CD4-positive, CD25-positive, alpha-beta regulatory T cell (primary cell): ENCODE results near the gene NFKBIZ. TPM values are rescaled to one million over a fixed set of nuclear protein-coding genes. Genes with fewer than 3 reads are reported as not detected.
"Not testable (repeated sequence)": the region's sequence is repeated elsewhere in the genome, so short reads cannot be mapped to it uniquely, and the experiment has no call there.

Source experiments
- ATAC-seq, 2 donors: fragments of 150-1000 bp; cut with Tn5 transposase; one replicate each; pipeline ENCODE4 v1.10.0; 2021; ENCODE audit warnings: low read depth in 2 of 2, moderate number of reproducible peaks in 2 of 2, moderate library complexity in 1 of 2
- DNase-seq, 3 donors: peaks; one replicate each; pipeline versions ENCODE4 v3.0.0 to v3.0.0-alpha.2; 2012 to 2022; ENCODE audit warnings: mixed read lengths in 1 of 3
- H3K27ac ChIP-seq: one replicate; pipeline ENCODE4 v1.7.0; 2013; ENCODE audit warnings: mild to moderate bottlenecking, low read length; ENCODE audit not compliant: insufficient read depth, poor library complexity, severe bottlenecking
- H3K27me3 ChIP-seq: one replicate; pipeline ENCODE4 v1.7.0; 2013; ENCODE audit warnings: low read length; ENCODE audit not compliant: control insufficient read depth, insufficient read depth
- H3K36me3 ChIP-seq: one replicate; pipeline ENCODE4 v1.7.0; 2013; ENCODE audit warnings: mild to moderate bottlenecking, low read length, moderate library complexity; ENCODE audit not compliant: control insufficient read depth, insufficient read depth
- H3K4me1 ChIP-seq: 2 replicates; pipeline ENCODE4 v1.7.0; 2013; ENCODE audit warnings: mild to moderate bottlenecking, low read length; ENCODE audit not compliant: insufficient read depth, control insufficient read depth, poor library complexity, severe bottlenecking
- H3K4me3 ChIP-seq: one replicate; pipeline ENCODE4 v1.7.0; 2013; ENCODE audit warnings: low read depth, mild to moderate bottlenecking, low read length, moderate library complexity
- H3K9me3 ChIP-seq, 2 experiments: 1 replicate in 1 of 2; 2 replicates in 1 of 2; pipeline ENCODE4 v1.7.0; 2013; ENCODE audit warnings: low read length in 2 of 2, mild to moderate bottlenecking in 1 of 2, moderate library complexity in 1 of 2; ENCODE audit not compliant: control insufficient read depth in 2 of 2
- H3K27ac Mint-ChIP-seq, 3 donors: one replicate each; pipeline ENCODE4 v1.8.0; 2020 to 2022; ENCODE audit warnings: mild to moderate bottlenecking in 3 of 3, mixed read lengths in 3 of 3, moderate library complexity in 2 of 3
- H3K27me3 Mint-ChIP-seq: one replicate; pipeline ENCODE4 v1.8.0; 2022; ENCODE audit warnings: mild to moderate bottlenecking, mixed read lengths
- H3K36me3 Mint-ChIP-seq: one replicate; pipeline ENCODE4 v1.8.0; 2020; ENCODE audit warnings: mixed read lengths
- H3K4me1 Mint-ChIP-seq, 4 donors: one replicate each; pipeline ENCODE4 v1.8.0; 2020 to 2022; ENCODE audit warnings: mixed read lengths in 4 of 4, mild to moderate bottlenecking in 1 of 4
- H3K4me3 Mint-ChIP-seq, 4 donors: one replicate each; pipeline ENCODE4 v1.8.0; 2020 to 2022; ENCODE audit warnings: mild to moderate bottlenecking in 4 of 4, mixed read lengths in 4 of 4, moderate library complexity in 3 of 4
- H3K9me3 Mint-ChIP-seq, 7 donors: one replicate each; pipeline ENCODE4 v1.8.0; 2020 to 2022; ENCODE audit warnings: mixed read lengths in 7 of 7, mild to moderate bottlenecking in 3 of 7, moderate library complexity in 2 of 7
- polyA plus RNA-seq, 4 donors: library from polyadenylated mRNA; unstranded; fragments of 300-500 nt; fragmentation: Illumina TruSeq; gene quantifications; one replicate each; pipeline ENCODE4 v1.2.3, GENCODE V29; 2021
- total RNA-seq: library from RNA; stranded (reverse); gene quantifications from one replicate; pipeline ENCODE4 v1.2.3, GENCODE V29; 2022

NFKBIZ gene
- total and polyA plus RNA-seq, 5 donors from 2014 or later, result 15.2 to 637 (median 25.8) TPM

GRCh38 chr3:101900316-101900715 lies 51.0 kb downstream of the NFKBIZ start:
- Mint-ChIP-seq H3K4me3 (no peak overlapping the region), H3K27me3 (peaks cover 8% of the 10 kb centered on the region)

GRCh38 chr3:101900736-101901135 lies 51.4 kb downstream of the NFKBIZ start:
- Histone ChIP-seq H3K27ac (no peak overlapping the region), H3K4me3 (no peak overlapping the region), H3K36me3 (no peaks in the 10 kb centered on the region), H3K27me3 (no peaks in the 10 kb centered on the region), H3K4me1 (no peaks in the 10 kb centered on the region), H3K9me3 (no peaks in the 10 kb centered on the region)
- H3K27me3 Mint-ChIP-seq, result peaks cover 8% of the 10 kb centered on the region
- peaks cover 0 to 5% (median 0%) of the 10 kb centered on the region in 4 donors for H3K4me1 Mint-ChIP-seq
- H3K4me3 Mint-ChIP-seq, result no peak overlapping the region
- DNase-seq, result no peak
- no peak for ATAC-seq
- peak overlapping the region in 1 of 3 donors; percentile 26 for H3K27ac Mint-ChIP-seq
- peaks cover 0 to 3% (median 1%) of the 10 kb centered on the region in 7 donors for H3K9me3 Mint-ChIP-seq
- H3K36me3 Mint-ChIP-seq, result no peaks in the 10 kb centered on the region

More at GRCh38 chr3:101900316-101900715, 51.0 kb downstream of the NFKBIZ start:
- DNase-seq, result no peak
- Histone ChIP-seq H3K9me3 (no peaks in the 10 kb centered on the region), H3K27me3 (no peaks in the 10 kb centered on the region), H3K4me1 (no peaks in the 10 kb centered on the region), H3K4me3 (no peak overlapping the region), H3K36me3 (no peaks in the 10 kb centered on the region), H3K27ac (no peak overlapping the region)
- Mint-ChIP-seq H3K27ac (no peak overlapping the region), H3K36me3 (no peaks in the 10 kb centered on the region), H3K9me3 (peaks cover 0 to 2% (median 0%) of the 10 kb centered on the region in 7 donors), H3K4me1 (peaks cover 0 to 5% (median 0%) of the 10 kb centered on the region in 4 donors)
- ATAC-seq, result no peak

- peaks cover 0 to 5% (median 0%) of the 10 kb centered on the region in 4 donors for H3K4me1 Mint-ChIP-seq
- H3K27ac Mint-ChIP-seq, result no peak overlapping the region
- H3K4me1 ChIP-seq, result no peaks in the 10 kb centered on the region
- no peaks in the 10 kb centered on the region for H3K36me3 ChIP-seq
- peaks cover 0 to 10% (median 0%) of the 10 kb centered on the region in 7 donors for H3K9me3 Mint-ChIP-seq
- no peaks in the 10 kb centered on the region for H3K36me3 Mint-ChIP-seq
- H3K4me3 Mint-ChIP-seq, result no peak overlapping the region
- DNase-seq (no peak), ATAC-seq (peak; percentile 50 to 52)
- no peaks in the 10 kb centered on the region for H3K27me3 ChIP-seq
- H3K4me3 ChIP-seq, result no peak overlapping the region
- no peaks in the 10 kb centered on the region for H3K9me3 ChIP-seq
- H3K27me3 Mint-ChIP-seq, result peaks cover 8% of the 10 kb centered on the region
- H3K27ac ChIP-seq, result no peak overlapping the region
Measured at GRCh38 chr3:101902041-101902440, 52.7 kb downstream of the NFKBIZ start.

GRCh38 chr3:101903451-101903871 lies 54.1 kb downstream of the NFKBIZ start:
- DNase-seq (no peak), ATAC-seq (no peak)
- Histone ChIP-seq H3K36me3 (no peaks in the 10 kb centered on the region), H3K27me3 (no peaks in the 10 kb centered on the region), H3K9me3 (no peaks in the 10 kb centered on the region), H3K27ac (no peak overlapping the region), H3K4me3 (no peak overlapping the region), H3K4me1 (no peaks in the 10 kb centered on the region)
- H3K36me3 Mint-ChIP-seq, result no peaks in the 10 kb centered on the region
- no peak overlapping the region for H3K27ac Mint-ChIP-seq
- H3K9me3 Mint-ChIP-seq, result peaks cover 0 to 10% (median 1%) of the 10 kb centered on the region in 7 donors
- peaks cover 13% of the 10 kb centered on the region for H3K27me3 Mint-ChIP-seq
- H3K4me1 Mint-ChIP-seq, result peaks cover 0 to 5% (median 1%) of the 10 kb centered on the region in 4 donors
- H3K4me3 Mint-ChIP-seq, result no peak overlapping the region

- ATAC-seq, H3K36me3 ChIP-seq, H3K4me1 ChIP-seq, DNase-seq, H3K36me3 Mint-ChIP-seq, H3K27me3 ChIP-seq, H3K9me3 Mint-ChIP-seq, H3K27ac ChIP-seq, H3K9me3 ChIP-seq, H3K4me3 ChIP-seq, H3K4me3 Mint-ChIP-seq, H3K4me1 Mint-ChIP-seq: not testable (repeated sequence)
- H3K27ac Mint-ChIP-seq, result peak overlapping the region in 2 of 3 donors; percentile 28 to 68
- peaks cover 15% of the 10 kb centered on the region for H3K27me3 Mint-ChIP-seq
Measured at GRCh38 chr3:101905573-101905972, 56.3 kb downstream of the NFKBIZ start.

Other genes with a start within 250 kb of the NFKBIZ start
- 75.1 TPM for gene ZBTB11, start 172.4 kb upstream of the NFKBIZ start, total RNA-seq
- gene ZBTB11, start 172.4 kb upstream of the NFKBIZ start, polyA plus RNA-seq, result 10 to 100 TPM in 2 of 4 donors, 1 to 10 TPM in 2; 9.0 to 14.2 (median 10.7) TPM
- gene RPL24, start 162.8 kb upstream of the NFKBIZ start, total RNA-seq, result 1,148 TPM
- gene RPL24, start 162.8 kb upstream of the NFKBIZ start, polyA plus RNA-seq, result 1,000 to 10,000 TPM in 3 of 4 donors, 100 to 1,000 TPM in 1; 939 to 1,307 (median 1,200) TPM
- 15.2 TPM for gene CEP97, start 124.9 kb upstream of the NFKBIZ start, total RNA-seq
- gene CEP97, start 124.9 kb upstream of the NFKBIZ start, polyA plus RNA-seq, result 1 to 10 TPM; 4.8 to 8.3 (median 6.4) TPM
- 37.9 TPM for gene NXPE3, start 70.3 kb upstream of the NFKBIZ start, total RNA-seq
- 10 to 100 TPM; 38.3 to 43.2 (median 42.4) TPM for gene NXPE3, start 70.3 kb upstream of the NFKBIZ start, polyA plus RNA-seq